GM12875 (cell line): Measurements from ENCODE around the gene ILK.

Experiments
- H3K4me3 ChIP-seq: one replicate; pipeline ENCODE4 v1.5.1; 2011; ENCODE audit warnings: low read depth, low read length, control low read depth
- CTCF ChIP-seq: IDR thresholded peaks from 2 replicates; pipeline ENCODE4 v1.5.1; 2011; ENCODE audit warnings: low read depth, mild to moderate bottlenecking, control low read depth, inconsistent platforms, low read length, moderate library complexity, borderline replicate concordance; ENCODE audit not compliant: insufficient read depth

Gene ILK

DNA sequence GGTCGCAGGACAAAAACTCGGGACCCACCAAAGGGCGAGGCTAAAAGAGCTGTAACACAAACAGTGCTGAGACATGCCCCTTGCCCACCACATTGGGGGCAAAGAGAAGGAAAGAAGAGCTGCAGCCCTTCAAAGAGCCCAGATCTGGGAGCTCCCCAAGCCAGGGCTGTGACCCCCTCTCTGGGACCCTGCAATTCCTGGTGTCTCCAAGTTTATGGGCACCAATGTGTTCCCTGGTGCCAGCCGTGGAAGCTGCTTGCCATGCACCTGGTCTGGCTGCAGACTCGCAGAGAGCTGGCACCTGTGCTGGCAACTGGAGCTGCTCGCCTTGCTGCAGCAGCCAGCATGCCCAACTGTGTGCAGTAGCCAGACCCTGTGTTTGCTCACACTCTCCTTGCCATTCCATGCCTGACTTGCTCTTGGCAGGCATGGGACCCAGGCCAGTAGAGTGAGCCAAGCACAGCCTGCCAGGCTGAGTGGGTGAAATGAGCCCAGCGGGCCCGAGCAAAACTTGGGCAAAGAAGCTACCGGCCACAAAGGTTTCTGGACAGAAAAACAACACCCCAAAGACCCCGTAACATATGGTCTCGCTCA lies 16.1 kb upstream of the ILK start:
- H3K4me3 ChIP-seq, result no peak overlapping the region
- no peak for TF ChIP-seq CTCF

DNA sequence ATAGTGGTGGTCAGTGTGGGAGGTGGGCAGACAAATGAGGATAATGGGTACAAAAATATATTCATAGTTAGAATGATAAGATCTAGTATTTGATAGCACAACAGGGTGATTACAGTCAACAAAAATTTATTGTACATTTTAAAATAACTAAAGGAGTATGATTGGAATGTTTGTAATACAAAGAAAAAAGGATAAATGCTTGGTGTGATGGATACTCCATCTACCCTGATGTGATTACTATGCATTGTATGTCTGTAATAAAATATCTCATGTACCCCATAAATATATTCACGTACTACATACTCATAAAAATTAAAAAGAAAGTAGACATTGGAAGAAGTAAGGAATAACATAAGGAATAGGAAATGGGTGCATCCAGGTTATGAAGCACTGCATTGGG lies 15.6 kb upstream of the ILK start:
- no peak for TF ChIP-seq CTCF
- no peak overlapping the region for H3K4me3 ChIP-seq

DNA sequence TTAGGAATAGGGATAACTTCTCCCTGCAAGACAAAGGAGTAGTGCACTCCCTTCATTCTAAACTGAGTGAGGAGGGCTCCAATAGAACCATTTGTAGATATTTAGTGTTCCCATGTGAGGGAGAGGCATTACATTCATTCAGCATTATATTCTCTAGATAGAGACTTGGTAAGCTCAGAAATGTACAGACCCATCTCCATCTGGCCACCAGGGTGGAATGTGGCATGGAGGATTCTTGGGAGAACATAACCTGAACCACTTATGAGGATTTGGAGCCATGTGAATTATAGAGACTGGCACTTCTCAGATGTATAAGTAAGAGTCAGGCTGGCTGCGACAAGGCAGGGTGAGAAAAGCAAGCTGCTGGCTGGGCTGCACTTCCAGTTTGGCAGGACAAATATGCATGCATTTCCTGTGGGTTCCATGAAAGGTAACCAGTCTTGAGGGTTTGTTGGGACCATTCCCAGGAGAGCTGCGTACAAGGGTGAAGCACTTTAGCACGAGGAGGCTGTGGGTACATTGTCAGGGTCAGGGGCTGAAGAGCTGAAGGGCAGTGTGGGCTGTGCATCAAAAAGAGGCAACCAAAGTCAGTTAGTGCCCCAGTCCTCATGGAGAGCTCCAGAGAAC lies 9.3 kb upstream of the ILK start:
- no peak for TF ChIP-seq CTCF
- H3K4me3 ChIP-seq, result no peak overlapping the region

GRCh38 chr11:6596239-6596877 lies 7.2 kb upstream of the ILK start:
- no peak for TF ChIP-seq CTCF
- H3K4me3 ChIP-seq, result no peak overlapping the region

DNA sequence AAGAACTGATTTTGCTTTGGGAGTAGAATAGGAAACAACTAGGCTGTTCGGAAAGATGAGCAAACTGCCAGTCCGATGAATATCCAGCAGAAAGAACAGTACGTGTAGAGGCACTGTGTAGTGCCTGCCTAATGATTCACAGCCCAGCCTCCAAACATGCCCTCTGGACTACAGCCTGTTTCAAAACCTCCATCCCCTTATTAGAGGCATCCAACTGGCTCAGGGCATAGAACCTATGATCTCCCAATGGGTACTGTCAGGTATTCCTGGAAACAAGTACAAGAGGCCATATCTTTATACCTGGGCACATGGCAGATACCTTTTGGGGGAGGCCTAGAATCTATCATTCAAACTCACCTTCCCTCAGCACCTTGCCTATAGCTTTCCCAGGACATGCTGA lies 5.0 kb upstream of the ILK start:
- TF ChIP-seq CTCF, result no peak
- no peak overlapping the region for H3K4me3 ChIP-seq

GRCh38 chr11:6599449-6599848 lies 4.1 kb upstream of the ILK start:
- H3K4me3 ChIP-seq, result no peak overlapping the region
- TF ChIP-seq CTCF, result no peak

GRCh38 chr11:6599881-6600390 lies 3.6 kb upstream of the ILK start:
- TF ChIP-seq CTCF, result no peak
- H3K4me3 ChIP-seq, result no peak overlapping the region
